ENCODE measurements around the gene SHROOM1. TPM values are rescaled to one million over a fixed set of nuclear protein-coding genes. Genes with fewer than 3 reads are reported as not detected.

The SHROOM1 gene
- total RNA-seq, 1 donor: 0.54 TPM

DNA sequence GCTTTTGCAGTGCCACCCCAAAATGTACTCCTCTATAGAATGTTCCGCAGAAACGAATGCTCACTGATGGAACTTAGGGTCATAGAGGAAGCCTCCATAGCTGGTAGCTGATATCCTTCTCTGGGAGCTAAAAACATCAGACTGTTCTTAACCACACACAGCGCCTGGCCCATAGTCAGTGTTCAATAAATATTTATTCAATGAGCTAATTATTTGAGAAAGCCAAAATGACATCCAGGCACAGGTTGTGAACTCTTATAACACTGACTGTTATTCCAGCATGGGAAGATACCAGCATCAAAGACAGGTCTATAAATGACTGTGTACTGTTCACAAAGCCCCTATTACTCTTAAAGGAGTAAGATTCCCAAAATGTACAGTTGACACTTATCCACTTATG, 22.9 kb upstream of the SHROOM1 start:
- DNase-seq (ENCODE audit: low read depth in 2 of 3, low spot score in 2 of 3): no peak

DNA sequence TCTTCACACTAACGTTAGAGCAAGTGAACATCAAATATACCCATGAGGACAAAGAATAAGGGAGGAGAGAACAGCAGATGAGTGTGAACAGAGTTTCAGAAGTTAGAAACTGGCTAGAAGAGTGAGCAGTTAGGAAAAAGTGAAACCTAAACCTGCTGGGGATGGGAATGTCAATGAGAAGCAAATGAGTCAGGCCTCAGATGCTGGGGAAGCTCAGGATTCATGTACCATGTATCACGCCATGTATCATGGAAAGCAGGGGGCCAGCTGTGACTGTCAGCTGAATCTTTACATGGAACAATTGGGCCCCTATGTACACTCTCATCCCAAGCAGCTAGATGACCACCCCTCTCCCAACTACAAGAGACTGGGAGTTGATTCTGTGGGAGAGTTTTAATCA, 19.6 kb upstream of the SHROOM1 start:
- DNase-seq (ENCODE audit: low read depth in 2 of 3, low spot score in 2 of 3): no peak

DNA sequence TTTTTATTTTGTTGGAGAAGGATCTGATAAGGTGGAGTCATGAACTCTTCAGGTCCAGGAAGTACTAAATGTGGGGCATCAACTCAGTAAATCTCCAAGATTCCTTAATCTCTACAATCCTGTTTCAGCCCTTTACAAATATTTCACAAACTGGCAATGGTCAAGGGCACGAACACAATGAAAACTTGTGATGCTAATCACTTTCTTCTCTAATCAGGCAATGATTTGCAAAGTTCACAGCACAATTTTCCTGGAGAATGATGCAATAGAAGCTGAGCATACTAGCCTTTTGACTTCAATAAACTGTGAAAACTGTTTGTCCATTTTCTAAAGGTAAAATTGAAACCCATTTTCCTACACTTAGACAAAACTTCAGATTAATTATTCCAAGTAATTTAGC, 18.9 kb upstream of the SHROOM1 start:
- DNase-seq (ENCODE audit: low read depth in 2 of 3, low spot score in 2 of 3): no peak

DNA sequence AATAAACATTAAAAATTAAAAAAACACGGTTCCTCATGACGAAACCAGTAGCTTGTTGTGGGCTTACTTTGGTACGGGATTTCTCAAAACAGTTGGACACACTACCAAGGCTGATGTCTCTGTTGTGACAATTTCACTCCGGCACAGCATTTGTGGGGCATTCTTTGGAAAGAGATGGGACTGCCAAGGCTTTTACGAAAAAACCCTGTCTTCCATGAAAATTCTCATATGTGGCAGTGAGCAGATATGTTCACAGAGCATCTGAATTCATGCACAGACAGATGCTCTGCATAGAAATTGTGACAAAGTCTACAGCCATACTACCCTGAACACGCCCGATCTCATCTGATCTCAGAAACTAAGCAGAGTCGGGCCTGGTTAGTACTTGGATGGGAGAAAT, 17.8 kb upstream of the SHROOM1 start:
- no peak for DNase-seq (ENCODE audit: low read depth in 2 of 3, low spot score in 2 of 3)

DNA sequence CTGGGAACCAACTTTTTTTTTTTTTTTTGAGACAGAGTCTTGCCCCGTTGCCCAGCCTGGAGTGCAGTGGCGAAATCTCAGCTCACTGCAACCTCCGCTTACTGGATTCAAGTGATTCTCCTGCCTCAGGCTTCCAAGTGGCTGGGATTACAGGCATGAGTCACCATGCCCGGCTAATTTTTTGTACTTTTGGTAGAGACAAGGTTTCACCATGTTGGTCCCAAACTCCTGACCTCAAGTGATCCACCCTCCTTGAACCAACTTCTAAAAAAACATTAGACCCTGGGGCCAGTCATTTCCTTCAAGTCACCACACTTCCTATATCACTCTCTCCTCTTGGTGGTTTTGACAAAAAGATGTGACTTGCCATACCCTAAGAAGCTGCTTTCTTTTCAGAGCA, 10.9 kb upstream of the SHROOM1 start:
- DNase-seq (ENCODE audit: low read depth in 2 of 3, low spot score in 2 of 3): peak in 1 of 3 donors; percentile 45

DNA sequence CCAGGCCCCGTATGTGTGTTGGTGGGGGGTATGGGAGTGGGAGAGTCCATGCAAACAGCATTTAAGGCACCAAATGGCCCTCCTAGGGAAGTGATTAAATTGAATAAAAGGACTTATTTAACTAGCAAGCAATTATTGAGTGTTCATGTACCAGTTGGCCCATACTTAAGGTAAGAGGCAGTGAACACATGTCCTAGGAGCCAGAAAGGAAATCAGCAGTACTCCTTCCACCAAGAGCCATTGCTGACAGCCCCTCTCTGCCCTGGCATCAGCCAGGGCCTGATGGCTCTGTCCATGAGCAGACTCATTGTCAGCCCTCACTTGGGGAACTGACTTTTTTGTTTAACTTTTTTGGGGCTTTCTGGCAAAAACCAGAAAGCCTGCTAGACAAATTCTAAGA, 10.4 kb upstream of the SHROOM1 start:
- no peak for DNase-seq (ENCODE audit: low read depth in 2 of 3, low spot score in 2 of 3)

DNA sequence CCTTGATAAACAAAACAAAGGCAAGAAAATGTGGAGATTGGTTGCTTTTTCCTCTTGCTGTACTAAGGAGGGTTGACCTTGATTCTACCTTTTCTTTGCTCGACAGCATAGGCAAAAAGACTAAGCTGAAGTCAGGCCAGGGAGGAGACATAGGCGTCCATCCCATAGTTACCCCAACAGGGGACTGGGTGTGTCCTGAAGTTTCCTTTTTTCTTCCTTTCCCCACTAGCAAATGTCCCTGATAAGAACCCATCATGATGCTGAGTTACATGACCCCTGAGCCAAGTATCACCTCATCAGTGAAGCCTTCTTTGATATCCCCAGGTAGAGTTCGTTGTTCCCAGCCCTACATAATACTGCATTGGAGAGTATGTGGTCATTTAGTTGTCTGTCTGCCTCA, 9.9 kb upstream of the SHROOM1 start:
- DNase-seq (ENCODE audit: low read depth in 2 of 3, low spot score in 2 of 3): no peak

DNA sequence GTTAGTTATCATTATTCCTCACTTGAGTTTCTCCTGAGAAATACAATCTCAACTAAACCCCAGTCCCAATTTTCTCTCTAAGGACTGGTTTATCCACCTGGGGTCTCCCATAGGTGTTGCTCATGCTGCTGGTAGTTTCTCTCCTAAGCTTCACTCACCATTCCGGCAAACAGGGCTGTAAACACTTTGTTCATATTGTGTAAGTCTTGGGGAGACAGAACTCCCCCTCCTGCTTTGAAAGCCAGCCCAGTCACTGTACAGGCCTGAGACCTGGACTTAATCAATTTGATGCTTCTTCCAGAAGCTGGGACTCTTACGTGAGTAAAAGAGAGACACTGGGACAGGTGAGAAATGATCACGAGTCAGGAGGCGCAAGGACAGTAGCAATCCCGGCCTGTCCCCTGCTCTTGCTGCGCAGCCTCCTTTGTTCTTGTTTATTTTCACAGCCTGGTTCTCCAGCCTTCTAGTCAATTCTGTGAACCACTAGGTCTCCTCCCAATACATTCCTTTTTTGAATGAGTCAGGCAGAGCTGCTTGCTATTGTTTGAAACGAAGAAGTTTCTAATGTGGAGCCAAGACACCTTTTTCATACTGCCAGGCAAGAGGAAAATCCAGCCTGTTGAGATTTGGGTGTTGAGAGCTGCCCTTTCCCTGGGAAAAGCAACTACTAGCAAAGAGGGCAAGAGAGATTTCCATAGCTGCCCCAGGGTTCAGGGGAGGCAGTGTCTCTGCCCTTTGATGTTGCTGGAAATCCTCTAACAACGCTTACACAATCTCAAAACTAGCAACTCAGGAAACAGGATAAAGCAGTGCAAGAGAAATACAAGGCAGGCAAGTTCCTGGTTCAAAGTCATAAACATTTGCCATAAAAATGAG, 9.2 kb upstream of the SHROOM1 start:
- no peak for DNase-seq (ENCODE audit: low read depth in 2 of 3, low spot score in 2 of 3)

DNA sequence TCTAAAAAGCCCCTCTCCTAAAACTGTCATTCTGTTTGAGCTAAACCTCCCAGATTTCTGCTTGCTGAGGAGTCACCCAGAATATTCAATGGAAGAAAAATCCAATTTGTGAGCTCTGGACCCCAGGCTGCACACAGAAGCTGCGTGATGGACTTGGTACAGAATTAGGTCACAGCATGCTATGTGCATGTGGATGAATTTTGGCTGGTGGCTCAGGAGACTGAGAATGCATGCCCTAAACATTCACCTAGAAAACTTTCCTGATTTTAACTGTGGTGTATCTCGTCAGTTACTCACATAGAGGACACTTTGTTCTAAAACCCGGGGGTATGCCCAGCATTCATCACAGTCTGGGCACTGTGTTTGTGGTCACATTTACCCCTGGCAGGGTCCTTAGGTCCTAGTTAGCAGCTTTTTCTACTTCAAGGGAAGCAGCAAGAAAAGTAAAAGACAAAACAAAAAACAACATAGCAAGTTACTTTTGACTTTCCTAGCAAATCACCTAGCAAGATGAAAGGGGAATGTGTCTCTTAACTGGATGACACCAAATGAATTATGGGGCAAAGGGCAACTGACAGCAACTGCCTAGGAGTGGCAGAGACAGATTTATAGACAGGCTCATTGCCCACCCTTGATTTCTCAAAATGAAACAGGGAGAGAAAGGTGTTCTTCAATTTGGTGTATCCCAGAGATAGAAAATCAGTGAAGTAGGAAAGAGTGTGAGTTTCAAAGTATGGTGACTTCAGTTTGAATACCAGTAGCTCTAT, 8.3 kb upstream of the SHROOM1 start:
- no peak for DNase-seq (ENCODE audit: low read depth in 2 of 3, low spot score in 2 of 3)

DNA sequence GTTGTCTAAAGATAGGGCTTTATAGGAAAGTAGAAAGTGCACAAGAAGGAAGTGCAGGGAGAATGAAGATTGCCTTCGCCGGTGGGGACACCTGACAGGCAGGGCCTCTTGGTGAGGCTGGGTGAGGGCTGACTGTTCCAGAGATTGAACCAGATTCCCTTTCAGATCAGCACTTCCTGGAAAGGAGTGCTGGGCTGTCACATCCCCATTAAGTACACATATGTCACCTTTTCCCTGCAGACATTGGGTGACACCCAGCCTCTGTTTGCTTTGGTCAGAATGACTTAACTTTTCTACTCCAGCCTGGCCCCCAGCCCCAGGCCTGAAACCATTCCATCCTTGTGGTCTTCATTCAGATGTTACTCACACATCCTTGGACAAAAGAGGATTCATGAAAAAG, 7.4 kb upstream of the SHROOM1 start:
- no peak for DNase-seq (ENCODE audit: low read depth in 2 of 3, low spot score in 2 of 3)

DNA sequence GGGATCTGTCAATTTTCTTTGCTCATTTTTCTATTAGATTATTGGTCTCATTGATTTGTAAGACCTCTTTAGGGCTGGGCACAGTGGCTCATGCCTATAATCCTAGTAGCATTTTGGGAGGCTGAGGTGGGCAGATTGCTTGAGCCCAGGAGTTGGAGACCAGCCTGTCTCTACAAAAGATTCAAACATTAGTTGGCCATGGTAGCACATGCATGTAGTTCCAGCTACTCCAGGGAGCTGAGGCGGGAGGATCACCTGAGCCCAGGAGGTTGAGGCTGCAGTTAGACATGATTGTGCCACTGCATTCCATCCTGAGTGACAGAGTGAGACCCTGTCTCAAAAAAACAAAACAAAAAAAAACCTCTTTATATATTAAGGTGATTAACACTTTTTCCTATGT, 6.4 kb upstream of the SHROOM1 start:
- DNase-seq (ENCODE audit: low read depth in 2 of 3, low spot score in 2 of 3): no peak

DNA sequence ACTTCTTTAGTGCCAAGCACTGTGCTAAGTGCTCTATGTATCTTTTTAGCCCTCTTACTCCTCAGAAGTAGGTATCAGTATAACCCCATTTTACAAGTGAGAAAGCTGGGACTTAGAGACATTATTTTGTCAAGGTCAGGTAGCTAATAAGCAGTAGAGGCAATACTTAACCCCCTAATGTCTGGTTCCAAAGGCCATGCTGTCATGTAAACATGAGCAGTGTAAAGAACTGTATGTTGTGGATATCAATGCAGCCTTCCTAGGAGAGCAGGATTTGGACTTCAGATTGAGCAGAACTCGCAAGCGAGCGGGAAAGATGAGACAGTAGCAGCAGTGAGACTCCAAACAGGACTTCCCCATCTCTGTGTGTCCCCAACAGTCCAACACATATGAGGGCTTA, 3.6 kb upstream of the SHROOM1 start:
- no peak for DNase-seq (ENCODE audit: low read depth in 2 of 3, low spot score in 2 of 3)

DNA sequence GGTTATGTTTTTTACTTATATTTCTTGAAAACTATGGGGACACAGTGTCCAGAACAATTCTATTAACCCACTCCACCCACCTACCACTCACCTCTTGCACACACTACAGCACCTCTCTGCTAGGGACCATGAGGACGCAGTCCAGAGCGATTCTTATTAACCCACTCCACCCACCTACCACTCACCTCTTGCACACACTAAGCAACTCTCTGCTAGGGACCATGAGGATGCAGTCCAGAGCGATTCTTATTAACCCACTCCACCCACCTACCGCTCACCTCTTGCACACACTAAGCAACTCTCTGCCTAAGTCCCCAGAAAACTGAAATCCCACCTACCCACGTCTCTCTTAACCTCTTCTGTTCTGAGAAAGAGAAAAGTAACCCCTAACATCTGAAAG, 2.2 kb upstream of the SHROOM1 start:
- no peak for DNase-seq (ENCODE audit: low read depth in 2 of 3, low spot score in 2 of 3)

DNA sequence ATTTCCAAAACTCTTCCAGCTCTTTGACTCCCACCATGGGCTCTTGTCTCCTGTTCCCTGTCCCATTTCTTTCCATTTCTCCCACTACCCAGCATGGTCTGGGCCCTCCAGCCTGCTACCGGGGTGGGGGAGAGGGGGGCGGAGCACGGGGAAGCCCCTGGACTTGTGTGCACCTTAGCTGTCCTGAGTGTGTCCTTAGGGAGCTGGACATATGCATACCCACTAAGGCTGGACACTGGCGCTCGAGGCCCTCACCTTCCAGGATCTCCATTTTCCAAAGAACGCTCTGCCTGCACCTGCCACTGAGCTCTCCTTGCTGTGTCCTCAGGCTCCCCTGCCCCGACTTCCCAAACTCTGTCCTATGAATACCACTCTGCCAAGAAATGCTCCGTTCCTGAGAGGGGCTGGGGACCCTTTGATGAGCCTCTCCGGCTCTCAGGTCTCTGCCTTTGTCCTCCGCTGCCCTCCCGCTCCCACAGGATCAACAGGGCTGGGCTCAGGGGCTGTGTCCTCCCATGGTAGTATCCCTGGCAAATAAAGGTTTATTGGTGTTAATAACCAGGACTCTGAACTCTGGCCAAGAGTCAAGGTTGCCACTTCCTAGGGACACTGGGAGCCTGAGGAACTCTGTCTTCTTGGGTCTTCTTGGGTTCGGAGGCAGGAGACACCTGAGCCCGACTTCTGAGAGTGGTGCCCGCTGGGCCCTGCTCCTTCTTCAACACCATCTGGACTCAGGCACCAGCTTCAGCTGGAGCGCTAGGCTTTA, 831 bp upstream of the SHROOM1 start:
- no peak for DNase-seq (ENCODE audit: low read depth in 2 of 3, low spot score in 2 of 3)

DNA sequence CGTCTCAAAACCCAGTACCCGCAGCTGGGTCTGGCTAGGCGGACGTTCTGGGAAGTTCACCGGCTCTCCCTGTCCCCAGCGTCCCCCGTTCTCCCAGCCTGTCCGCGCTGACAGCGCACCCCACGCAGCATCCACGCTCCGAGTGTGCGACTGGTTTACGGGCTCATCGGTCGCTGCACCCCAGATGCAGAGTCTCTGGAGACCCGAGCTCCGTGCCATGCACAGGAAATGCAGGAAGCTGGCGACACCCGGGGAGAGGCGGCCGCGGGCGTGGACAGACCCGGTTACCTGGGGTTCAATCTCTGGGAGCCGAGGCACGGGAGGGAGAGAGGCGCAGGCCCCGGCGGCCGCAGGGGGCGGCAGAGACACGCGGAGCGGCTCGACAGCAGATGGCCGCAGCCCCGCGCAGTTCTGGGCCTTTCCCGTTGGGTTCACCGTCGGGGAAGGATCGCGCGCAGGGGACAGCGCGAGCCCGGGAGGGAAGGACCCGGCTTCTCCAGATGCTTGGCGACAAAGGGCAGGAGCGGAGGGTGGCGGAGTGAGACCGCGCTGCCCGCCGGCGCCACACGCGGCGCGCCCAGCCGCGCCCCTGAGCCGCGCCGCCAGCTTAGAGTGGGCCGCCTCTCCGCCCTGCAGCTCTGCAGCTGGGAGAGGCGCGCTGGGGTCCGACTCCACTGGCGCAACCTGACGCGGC, 558 bp downstream of the SHROOM1 start:
- peak; percentile 50 to 71 (median 70) for DNase-seq (ENCODE audit: low read depth in 2 of 3, low spot score in 2 of 3)

DNA sequence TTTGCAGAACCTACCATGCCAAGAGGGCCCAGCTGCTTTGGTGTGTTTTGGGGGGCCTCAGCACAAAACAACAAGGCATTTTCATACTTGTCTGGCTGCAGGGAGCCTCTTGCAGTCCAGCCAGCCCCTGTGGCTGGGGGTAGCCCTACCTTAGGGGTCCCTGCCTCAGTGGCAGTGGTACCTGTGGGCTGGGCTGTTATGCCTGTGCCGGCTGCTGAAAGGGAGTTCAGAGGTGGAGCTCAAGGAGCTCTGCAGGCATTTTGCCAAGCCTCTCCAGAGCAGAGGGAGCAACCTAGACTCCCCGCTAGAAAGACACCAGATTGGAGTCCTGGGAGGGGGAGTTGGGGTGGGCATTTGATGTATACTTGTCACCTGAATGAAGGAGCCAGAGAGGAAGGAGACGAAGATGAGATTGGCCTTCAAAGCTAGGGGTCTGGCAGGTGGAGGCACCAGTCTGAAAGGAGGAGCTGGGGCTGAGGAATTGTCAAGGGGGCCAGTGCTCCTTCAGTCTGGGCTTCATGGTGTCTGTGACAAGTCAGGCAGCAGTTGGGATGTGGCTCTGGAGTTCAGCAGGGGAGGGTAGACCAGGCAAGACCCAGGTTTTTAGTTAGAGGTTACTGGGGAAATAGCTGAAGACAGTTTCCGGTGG, 1.5 kb downstream of the SHROOM1 start:
- DNase-seq (ENCODE audit: low read depth in 2 of 3, low spot score in 2 of 3): no peak

DNA sequence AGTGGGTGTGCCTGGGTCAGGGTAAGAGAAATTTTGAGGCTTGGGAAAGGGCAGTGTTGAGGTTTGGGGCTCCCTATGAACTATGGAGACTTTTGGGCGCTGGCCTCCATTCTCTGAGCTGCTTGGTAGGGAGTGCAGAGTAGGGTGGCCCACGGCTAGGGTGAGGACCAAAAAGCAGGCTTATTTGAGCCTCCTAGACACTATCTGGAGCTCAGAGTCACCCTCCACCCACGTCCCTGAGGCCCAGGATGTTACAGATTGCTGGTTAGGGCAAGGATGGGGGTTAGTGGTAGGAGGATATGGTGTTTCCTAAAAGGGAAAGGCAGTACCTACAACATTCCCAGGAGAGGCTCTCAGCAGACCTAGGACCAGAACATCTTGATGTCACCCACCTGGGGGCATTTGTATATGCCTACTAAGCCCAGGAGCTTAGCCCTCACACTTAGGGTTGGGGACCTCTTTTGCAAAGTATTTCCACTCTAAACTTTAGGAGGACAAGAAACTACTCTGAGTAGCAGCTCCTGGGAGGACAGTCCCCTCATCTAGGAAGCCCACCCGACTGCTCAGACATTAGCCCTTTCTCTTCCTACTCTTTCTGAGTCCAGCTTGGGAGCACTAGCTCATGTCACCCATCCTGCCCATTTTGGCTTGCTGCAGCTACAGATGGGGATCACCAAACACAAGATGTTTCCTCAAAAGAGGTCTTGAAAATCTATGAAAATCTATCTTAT, 2.3 kb downstream of the SHROOM1 start:
- DNase-seq (ENCODE audit: low read depth in 2 of 3, low spot score in 2 of 3): no peak

DNA sequence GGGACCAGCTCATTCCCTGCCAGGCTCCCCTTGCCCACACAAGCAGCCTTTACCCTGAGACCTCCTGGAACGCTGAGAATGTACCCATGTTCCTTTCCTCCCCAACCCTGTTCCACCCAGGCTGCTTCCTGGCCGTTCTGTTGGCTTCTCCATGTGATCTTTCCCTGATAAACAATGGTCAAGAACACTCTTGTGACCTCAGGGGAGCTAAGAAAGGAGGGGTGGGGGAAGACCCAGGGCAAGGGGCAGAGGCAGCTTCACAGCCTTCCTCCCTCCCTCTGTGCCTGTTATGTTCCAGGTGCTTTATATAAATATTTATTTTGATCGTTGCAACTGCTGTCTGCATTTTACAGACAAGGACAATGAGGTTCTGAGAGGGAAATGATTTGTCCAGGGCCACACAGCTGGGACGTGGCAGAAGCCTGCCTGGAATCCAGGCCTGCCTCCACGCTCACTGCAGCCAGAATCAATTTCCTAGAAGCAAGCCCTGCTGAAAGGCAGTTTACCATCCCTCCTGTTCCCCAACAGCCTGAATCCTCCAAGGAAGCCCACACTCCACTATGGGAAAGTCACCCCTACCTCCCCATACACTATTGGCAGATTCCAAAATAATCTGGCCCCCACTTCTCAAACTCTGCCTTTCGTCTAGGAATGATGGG, 3.9 kb downstream of the SHROOM1 start:
- no peak for DNase-seq (ENCODE audit: low read depth in 2 of 3, low spot score in 2 of 3)

DNA sequence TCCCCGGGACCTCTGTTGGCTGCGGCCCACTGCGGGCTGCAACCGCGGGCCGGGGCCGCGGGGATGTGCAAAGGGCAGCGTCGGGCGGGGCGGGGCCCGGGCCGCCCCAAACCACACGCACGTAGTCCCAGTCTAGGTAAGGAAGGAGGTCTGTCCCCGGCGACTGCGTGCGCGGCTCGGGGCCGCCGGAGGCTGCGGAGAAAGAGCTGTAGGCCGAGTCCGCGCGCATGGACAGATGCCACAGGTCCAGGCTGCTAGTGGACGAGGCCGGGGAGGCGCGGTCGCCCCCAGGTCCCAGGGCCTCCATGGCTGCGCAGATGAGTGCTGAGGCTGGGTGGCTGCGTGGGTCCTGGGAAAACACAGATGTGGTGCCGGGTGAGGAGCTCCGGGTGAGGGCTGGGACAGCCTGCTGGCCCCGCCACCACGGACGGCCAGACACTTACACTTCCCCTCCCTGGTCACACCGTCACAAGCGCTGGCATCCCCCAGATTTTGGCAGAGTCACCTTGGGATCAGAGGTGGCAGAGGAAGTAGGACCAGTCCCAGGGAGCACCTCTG, 4.5 kb downstream of the SHROOM1 start:
- no peak for DNase-seq (ENCODE audit: low read depth in 2 of 3, low spot score in 2 of 3)
